ENCODE measurements around the gene CCDC170. TPM values are rescaled to one million over a fixed set of nuclear protein-coding genes. Genes with fewer than 3 reads are reported as not detected.

Gene CCDC170
- total RNA-seq, 3 donors from 2014 or later (not counting 1 experiment from before 2014, with no cell fraction given): 0.20 to 0.96 (median 0.25) TPM

- no peak overlapping the region for H3K27ac ChIP-seq (ENCODE audit: low read length)
- Mint-ChIP-seq H3K27ac (no peak overlapping the region), H3K36me3 (no peaks in the 10 kb centered on the region), H3K4me1 (peaks cover 5 to 8% of the 10 kb centered on the region in 2 donors), H3K9me3 (no peaks in the 10 kb centered on the region), H3K27me3 (ENCODE audit: low read depth in 2 of 2) (no peaks in the 10 kb centered on the region), H3K4me3 (no peak overlapping the region)
- H3K27me3 ChIP-seq (ENCODE audit: control insufficient read depth, insufficient read depth, low read length): no peaks in the 10 kb centered on the region
- no CpG with 5 or more reads among the region's 3 CpGs for WGBS (ENCODE audit: insufficient coverage)
- DNase-seq (no peak), ATAC-seq (no peak)
- intact Hi-C loops (cut with micrococcal nuclease): no loop called here
- no peaks in the 10 kb centered on the region for H3K4me1 ChIP-seq (ENCODE audit: control insufficient read depth, insufficient read depth, low read length)
- no peak overlapping the region for H3K4me3 ChIP-seq (ENCODE audit: low read length)
- TF ChIP-seq, protein P1, sequence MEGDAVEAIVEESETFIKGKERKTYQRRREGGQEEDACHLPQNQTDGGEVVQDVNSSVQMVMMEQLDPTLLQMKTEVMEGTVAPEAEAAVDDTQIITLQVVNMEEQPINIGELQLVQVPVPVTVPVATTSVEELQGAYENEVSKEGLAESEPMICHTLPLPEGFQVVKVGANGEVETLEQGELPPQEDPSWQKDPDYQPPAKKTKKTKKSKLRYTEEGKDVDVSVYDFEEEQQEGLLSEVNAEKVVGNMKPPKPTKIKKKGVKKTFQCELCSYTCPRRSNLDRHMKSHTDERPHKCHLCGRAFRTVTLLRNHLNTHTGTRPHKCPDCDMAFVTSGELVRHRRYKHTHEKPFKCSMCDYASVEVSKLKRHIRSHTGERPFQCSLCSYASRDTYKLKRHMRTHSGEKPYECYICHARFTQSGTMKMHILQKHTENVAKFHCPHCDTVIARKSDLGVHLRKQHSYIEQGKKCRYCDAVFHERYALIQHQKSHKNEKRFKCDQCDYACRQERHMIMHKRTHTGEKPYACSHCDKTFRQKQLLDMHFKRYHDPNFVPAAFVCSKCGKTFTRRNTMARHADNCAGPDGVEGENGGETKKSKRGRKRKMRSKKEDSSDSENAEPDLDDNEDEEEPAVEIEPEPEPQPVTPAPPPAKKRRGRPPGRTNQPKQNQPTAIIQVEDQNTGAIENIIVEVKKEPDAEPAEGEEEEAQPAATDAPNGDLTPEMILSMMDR (IDR thresholded peaks at IDR 0.05): no peak
- H3K36me3 ChIP-seq (ENCODE audit: control insufficient read depth, insufficient read depth, low read length): no peaks in the 10 kb centered on the region
- no peaks in the 10 kb centered on the region for H3K9me3 ChIP-seq (ENCODE audit: control insufficient read depth, insufficient read depth, low read length)
Observed at GRCh38 chr6:151553416-151554165, 59.8 kb downstream of the CCDC170 start.

GRCh38 chr6:151561238-151561637 lies 67.4 kb downstream of the CCDC170 start:
- Histone ChIP-seq H3K27me3 (ENCODE audit: control insufficient read depth, insufficient read depth, low read length) (no peaks in the 10 kb centered on the region), H3K27ac (ENCODE audit: low read length) (no peak overlapping the region), H3K4me1 (ENCODE audit: control insufficient read depth, insufficient read depth, low read length) (no peaks in the 10 kb centered on the region), H3K9me3 (ENCODE audit: control insufficient read depth, insufficient read depth, low read length) (peaks cover 16% of the 10 kb centered on the region), H3K36me3 (ENCODE audit: control insufficient read depth, insufficient read depth, low read length) (no peaks in the 10 kb centered on the region), H3K4me3 (ENCODE audit: low read length) (no peak overlapping the region)
- Mint-ChIP-seq H3K4me1 (no peaks in the 10 kb centered on the region), H3K27ac (no peak overlapping the region), H3K36me3 (peaks cover 16% of the 10 kb centered on the region), H3K9me3 (peaks cover 10 to 14% of the 10 kb centered on the region in 2 donors), H3K27me3 (ENCODE audit: low read depth in 2 of 2) (no peaks in the 10 kb centered on the region), H3K4me3 (no peak overlapping the region)
- DNase-seq (no peak), ATAC-seq (no peak)
- TF ChIP-seq, protein P1 (IDR thresholded peaks at IDR 0.05): no peak
- intact Hi-C loops (cut with micrococcal nuclease): no loop called here

DNA sequence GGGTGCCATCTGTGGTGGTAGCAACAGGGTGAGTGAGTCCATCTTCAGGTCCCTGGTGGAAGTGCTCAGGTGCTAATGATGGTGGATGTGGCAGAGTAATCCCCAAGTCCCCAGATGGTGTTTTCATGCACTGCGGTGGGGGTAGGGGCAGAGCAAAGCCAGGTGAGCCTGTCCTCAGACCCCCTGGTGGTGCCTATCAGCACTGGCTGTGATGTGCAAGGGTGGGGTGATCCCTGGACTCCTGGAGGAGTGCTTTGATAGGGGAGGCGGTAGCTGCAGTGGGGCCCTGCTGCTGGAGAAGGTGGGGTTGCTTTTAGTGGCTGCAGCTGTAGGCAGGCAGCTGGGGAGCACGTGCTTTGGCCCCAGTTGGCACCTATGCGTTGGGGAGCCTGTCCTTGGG lies 70.8 kb downstream of the CCDC170 start:
- Histone ChIP-seq H3K27me3 (ENCODE audit: control insufficient read depth, insufficient read depth, low read length) (no peaks in the 10 kb centered on the region), H3K27ac (ENCODE audit: low read length) (no peak overlapping the region), H3K36me3 (ENCODE audit: control insufficient read depth, insufficient read depth, low read length) (no peaks in the 10 kb centered on the region), H3K4me1 (ENCODE audit: control insufficient read depth, insufficient read depth, low read length) (no peaks in the 10 kb centered on the region), H3K4me3 (ENCODE audit: low read length) (no peak overlapping the region), H3K9me3 (ENCODE audit: control insufficient read depth, insufficient read depth, low read length) (peaks cover 16% of the 10 kb centered on the region)
- WGBS (ENCODE audit: insufficient coverage): 70% methylated on average over 4 of the region's 4 CpGs
- no peak for DNase-seq
- no peaks in the 10 kb centered on the region for H3K27me3 Mint-ChIP-seq (ENCODE audit: low read depth in 2 of 2)
- H3K4me3 Mint-ChIP-seq: no peak overlapping the region
- no peaks in the 10 kb centered on the region for H3K4me1 Mint-ChIP-seq
- no peak for ATAC-seq
- intact Hi-C loops (cut with micrococcal nuclease): no loop called here
- TF ChIP-seq, protein P1 (IDR thresholded peaks at IDR 0.05): no peak
- peaks cover 8 to 14% of the 10 kb centered on the region in 2 donors for H3K9me3 Mint-ChIP-seq
- H3K27ac Mint-ChIP-seq: no peak overlapping the region
- H3K36me3 Mint-ChIP-seq: peaks cover 16% of the 10 kb centered on the region

DNA sequence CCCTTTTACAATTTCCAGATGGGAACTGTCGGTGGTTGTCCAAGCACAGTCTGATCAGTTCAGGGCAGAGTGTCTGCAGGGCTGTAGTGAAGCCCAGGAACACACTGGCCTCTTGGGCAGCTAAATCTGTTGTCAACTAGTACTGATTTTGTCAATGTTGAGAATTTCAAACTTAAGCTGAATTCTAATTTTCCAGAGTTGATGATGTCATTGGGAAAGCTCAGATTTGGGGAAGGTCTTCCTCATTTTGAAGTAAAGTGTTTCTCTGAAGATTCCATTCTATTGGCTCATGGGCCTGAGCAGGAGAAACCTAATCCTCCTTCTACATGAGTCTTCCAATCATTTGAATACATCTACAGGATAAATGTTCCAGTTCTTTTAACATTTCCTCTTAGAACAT lies 72.1 kb downstream of the CCDC170 start:
- WGBS (ENCODE audit: insufficient coverage): 89% methylated on average over 1 of the region's 1 CpG
- no peak overlapping the region for H3K4me3 ChIP-seq (ENCODE audit: low read length)
- H3K27me3 Mint-ChIP-seq (ENCODE audit: low read depth in 2 of 2): no peaks in the 10 kb centered on the region
- H3K4me1 Mint-ChIP-seq: no peaks in the 10 kb centered on the region
- ATAC-seq (no peak), DNase-seq (no peak)
- intact Hi-C loops (cut with micrococcal nuclease): no loop called here
- H3K9me3 Mint-ChIP-seq: peaks cover 5 to 10% of the 10 kb centered on the region in 2 donors
- no peak overlapping the region for H3K27ac ChIP-seq (ENCODE audit: low read length)
- no peaks in the 10 kb centered on the region for H3K36me3 ChIP-seq (ENCODE audit: control insufficient read depth, insufficient read depth, low read length)
- TF ChIP-seq, protein P1 (IDR thresholded peaks at IDR 0.05): no peak
- no peak overlapping the region for H3K4me3 Mint-ChIP-seq
- H3K27ac Mint-ChIP-seq: no peak overlapping the region
- no peaks in the 10 kb centered on the region for H3K27me3 ChIP-seq (ENCODE audit: control insufficient read depth, insufficient read depth, low read length)
- peaks cover 14% of the 10 kb centered on the region for H3K36me3 Mint-ChIP-seq
- H3K4me1 ChIP-seq (ENCODE audit: control insufficient read depth, insufficient read depth, low read length): no peaks in the 10 kb centered on the region
- H3K9me3 ChIP-seq (ENCODE audit: control insufficient read depth, insufficient read depth, low read length): peaks cover 16% of the 10 kb centered on the region
